HG03196 (cell line): ENCODE measurements around the gene AFF1.
A peak's percentile ranks its signal among the peaks of the same experiment; 100 is the strongest.

ENCODE experiments used
- ATAC-seq: cut with Tn5 transposase; IDR thresholded peaks from one replicate; pipeline ENCODE4 v1.9.1; 2021; ENCODE audit not compliant: unreplicated experiment

The AFF1 gene

DNA sequence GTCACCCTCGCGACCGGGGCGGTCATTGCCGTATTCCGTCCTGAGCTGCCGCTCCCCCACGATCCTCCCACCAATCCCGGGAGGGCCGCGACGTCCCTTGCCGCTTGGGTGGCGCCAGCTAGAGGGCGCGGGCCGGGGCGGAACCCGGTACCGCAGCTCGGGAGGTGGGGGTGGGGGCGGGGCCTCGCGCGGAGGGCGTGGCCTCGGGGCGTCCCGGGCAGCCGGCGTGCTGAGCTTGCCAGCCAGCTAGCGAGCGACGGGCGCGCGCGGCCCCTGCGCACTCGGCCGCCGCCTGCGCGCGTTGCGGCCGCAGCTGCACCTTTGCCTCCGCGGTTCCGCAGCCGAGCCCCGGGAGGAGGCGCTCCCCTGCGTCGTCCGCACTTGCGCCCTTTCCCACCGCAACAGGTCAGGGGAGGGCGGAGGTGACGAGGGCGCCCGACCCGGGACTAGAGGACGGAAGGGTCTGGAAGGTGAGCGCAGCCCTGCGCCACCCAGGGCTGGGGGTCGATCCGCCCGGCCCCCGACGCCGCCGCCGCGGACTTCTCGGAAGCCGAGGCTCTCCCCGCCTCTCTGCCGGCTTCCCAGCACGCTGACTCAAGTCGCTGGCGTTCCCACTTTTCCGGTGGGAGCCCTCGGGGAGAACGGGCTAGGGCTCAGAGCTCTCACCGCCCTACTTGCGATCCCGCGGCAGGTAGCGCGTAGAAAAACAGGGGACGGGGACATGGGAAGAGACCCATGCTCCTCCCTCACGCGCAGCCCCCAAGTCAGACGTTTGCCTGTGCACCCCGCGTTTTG is at the start of gene AFF1:
TSS of gene AFF1 (plus strand) at position 241 of the 795 bp plus-strand sequence. CDS start 13,523 bp downstream, outside the sequence.
- peak; percentile 53 for ATAC-seq

DNA sequence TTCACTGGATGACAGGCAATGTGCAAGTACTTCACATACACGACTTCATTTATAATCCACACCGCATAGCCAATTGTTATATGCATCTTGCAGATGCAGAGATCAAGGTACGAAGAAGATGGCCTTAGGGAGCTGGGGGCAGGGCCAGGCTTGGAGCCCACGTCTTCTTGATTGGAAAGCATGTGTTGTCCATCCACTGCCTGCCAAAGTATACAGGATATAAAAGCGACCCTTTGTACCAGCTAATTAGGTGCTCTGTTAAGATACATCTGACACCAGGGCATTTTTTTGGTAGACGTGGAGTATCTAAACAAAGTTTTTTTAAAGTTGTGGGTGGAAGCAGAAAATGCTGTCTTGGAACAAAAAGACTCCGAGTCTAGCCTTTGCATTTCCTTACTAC is 44.0 kb upstream of the AFF1 start:
- ATAC-seq = no peak

DNA sequence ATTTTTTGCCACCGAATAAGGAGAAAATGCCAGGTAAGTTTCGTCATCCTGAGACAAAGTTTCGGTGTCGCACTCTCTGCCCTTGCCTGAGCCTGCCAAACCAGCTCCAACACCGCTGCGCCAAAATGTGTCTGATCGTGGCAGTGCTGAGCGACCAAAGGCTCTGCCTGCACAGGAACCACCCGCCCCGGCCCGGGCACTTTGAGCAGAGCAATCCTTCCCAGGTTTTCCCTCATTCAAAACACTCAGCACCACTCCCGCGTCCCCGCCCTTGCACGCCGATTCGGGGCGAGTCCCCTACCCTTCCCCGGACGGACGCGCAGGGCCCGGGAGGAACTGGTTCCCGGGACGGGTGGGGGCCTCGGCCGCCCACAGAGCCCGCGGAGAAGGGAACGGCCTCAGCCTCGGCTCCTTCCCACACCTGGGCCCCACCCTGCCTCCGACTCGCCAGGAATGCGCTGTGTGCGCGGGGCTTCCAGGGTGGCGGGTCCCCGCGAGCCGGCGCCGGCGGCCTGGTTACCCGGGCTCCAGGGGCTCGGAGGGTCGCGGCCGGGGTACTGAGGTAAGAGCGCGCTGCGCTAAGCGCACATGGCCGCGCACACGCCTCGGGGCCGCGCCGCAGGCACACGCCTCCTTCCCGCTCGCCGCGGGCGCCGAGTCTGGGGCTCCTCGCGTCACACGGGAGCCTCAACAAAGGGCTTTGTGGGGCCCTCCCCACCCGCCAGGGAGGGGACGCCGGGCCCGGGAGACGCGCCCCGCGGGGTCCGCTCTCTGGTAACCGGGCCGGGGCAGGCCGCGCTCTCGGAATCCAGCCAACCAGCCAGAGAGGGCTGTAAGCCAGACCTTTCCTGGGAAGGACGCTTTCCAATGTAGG is 42.8 kb upstream of the AFF1 start, which contains the start of gene C4orf36:
TSS of gene C4orf36 (minus strand) at position 661 of the 874 bp plus-strand sequence. CDS start 902 bp downstream, outside the sequence.
- peak; percentile 60 for ATAC-seq

- ATAC-seq = no peak
Observed at GRCh38 chr4:86892636-86892960, 42.2 kb upstream of the AFF1 start.

GRCh38 chr4:86893136-86893535 is 41.7 kb upstream of the AFF1 start:
- no peak for ATAC-seq

DNA sequence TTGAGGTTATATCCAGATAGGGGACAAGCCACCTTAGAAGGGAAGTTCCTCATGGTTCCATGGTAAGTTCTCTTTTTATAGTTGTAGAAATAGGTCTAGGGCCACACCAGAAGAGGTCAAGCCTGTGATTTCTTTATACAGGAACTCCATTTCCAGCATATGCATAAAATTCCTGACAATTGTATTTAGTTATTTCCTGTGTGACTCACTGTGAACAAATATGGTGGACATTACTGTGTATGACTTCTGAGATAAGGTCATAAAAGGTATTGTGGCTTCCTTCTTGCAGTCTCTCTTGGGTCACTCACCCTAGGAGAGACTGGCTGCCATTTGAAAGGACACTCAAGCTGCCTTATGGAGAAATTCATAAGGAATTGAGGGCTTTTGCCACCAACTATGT is 40.4 kb upstream of the AFF1 start:
- no peak for ATAC-seq

DNA sequence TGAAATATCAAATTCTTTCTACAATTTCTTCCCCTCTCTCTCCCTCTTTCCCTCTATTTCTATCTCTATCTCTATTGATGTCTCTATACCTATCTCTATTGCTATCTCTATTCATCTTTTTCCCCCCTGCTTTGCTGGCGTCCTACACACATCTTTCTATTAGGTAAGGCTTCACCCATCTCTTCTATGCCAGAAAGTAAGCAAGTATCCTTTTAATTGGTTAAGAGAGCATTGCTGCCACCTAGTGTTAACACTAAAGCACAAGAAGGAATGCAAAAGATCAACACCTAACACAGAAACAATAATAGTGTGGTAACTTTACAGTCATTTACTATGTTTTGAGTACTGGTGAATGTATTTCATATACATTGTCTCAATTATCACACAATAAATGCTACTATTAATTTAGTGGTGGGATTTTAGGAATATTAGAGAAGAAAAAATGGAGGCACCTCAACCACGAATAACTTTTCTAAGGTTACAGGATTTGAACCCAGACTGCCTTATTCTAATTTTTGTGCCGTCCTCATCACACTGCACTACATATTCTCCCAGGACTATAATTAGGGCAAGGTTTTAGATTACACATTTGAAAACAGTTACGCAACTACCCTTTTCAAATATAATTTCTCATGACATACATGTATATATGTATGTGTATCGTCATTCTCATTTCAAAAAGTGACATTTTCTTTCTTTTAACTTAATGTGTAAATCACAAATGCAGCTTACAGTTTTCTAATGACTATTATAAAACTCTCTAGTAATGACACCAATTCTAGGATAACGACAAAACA is 38.9 kb upstream of the AFF1 start:
- ATAC-seq = no peak

GRCh38 chr4:86896596-86896995 is 38.2 kb upstream of the AFF1 start:
- no peak for ATAC-seq

DNA sequence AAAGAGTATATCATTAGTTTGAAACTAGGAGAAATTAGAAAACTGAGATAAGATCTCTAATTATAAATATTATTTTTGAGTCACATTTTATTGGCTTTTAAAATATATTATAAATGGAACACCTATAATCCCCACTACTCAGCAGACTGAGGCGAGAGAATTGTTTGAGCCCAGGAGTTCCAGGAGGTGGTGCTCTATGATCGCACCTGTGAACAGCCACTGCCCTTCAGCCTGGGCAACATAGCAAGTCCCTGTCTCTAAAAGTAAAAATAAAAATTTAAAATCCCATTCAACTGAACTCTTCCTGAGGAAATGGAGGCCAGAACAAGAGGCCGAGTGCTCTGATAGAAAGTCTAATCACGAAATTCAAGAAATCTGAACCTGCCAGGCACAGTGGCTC is 36.2 kb upstream of the AFF1 start:
- ATAC-seq = no peak

GRCh38 chr4:86901864-86902263 is 32.9 kb upstream of the AFF1 start:
- no peak for ATAC-seq

DNA sequence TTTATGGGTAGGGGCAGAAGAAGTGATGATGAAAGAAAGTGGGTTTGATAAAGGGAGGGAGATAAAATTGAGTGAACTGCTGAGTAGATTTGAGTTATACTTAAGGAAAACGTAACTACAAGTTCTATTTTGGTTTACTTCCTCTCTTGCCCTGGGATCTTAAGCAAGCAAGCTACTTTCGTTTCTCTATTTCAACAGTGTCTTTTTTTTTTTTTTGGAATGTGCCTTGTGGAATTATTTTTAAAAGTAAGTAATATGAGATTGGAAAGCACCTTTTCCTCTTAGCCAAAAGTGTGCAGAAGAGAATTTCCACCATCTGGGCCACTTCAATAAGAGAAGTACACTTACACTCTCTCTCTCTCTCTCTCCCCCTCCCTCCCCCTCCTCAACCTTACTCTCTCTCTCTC is 26.6 kb upstream of the AFF1 start:
- ATAC-seq = no peak

GRCh38 chr4:86909546-86910295 is 25.1 kb upstream of the AFF1 start:
- no peak for ATAC-seq

- no peak for ATAC-seq
Observed at GRCh38 chr4:86910369-86910768, 24.4 kb upstream of the AFF1 start.

DNA sequence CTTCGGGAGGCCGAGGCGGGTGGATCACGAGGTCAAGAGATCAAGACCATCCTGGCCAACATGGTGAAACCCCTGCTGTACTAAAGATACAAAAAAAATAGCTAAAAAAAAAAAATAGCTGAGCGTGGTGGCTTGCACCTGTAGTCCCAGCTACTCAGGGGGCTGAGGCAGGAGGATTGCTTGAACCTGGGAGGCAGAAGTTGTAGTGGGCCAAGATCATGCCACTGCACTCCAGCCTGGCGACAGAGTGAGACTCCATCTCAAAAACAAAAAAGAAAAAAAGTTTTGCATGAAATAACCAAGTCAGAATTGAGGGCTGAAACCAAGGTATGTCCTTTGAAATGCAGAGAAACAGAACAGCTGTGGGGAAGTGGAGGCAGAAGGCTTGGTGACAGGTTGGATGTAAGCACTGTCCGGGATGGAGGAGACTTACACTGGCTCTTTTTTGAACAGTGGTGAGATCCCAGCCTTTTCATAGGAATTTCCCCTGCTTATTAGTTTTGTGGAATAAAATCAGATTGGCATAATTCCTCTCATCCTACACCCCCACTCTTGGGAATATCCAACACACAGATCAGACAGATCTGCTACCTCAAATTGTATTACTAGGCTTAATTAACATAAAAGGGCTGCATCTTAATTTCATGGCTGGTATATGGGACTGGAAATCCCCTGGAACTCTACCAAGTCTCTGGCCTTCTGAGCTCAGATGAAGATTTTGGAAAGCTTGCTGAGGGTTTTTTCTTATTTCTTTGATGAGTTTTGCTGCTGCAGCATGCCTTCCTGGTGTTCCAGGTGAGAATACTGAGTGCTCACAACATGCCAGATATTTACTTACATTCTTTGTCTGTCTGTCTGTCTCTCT is 23.8 kb upstream of the AFF1 start:
- ATAC-seq = no peak

- no peak for ATAC-seq
Observed at GRCh38 chr4:86916392-86916791, 18.4 kb upstream of the AFF1 start.

DNA sequence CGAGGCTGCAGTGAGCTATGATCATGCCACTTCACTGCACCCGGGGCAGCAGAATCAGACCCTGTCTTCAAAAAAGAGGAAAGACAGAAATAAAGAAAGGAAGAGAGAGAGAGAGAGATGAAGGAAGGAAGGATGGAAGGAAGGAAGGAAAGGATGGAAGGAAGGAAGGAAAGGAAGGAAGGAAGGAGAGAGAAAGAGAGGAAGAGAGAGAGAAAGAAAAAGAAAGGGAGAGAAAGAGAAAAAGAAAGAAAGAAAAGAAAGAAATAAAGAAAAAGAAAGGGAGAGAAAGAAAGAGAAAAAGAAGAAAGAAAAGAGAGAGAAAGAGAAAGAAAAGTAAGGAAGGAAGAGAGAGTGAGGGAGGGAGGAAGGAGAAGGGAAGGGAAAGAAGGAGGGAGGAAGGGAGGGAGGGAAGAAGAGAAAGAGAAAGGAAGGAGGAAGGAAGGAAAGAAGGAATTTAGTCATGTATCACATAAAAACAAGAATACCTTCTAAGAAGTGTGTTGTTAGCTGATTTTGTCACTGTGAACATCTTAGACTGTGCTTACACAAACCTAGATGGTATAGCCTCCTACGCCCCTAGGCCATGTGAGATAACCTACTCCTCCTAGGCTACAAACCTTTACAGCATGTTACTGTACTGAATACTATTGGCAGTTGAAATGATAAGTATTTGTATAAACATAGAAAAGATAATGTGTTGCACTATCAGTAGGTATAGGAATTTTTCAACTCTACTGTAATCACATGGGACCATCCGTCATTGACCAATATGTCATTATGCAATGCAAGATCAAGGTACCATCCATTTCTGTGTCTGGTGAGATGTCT is 17.4 kb upstream of the AFF1 start:
- ATAC-seq = no peak

DNA sequence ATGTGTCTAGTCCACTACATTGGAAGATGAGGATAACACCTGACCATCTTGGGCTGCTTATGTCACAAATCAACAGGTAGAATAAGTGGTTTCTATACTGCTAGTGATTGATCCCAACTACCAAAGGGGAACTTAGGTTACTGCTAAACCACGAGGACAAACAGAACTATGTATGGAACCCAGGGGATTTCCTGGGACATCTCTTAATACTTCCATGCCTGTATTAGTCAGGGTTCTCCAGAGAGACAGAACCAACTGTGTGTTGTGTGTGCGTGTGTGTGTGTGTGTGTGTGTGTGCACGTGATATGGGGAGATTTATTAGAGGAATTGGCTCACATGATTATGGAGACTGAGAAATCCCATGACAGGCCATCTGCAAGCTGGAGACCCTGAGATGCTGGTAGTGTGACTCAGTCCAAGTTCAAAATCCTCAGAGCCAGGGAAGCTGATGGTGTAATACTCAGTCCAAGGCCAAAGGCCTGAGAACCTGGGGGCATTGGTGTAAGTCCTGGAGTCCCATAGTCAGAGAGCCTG is 16.2 kb upstream of the AFF1 start:
- ATAC-seq = no peak

DNA sequence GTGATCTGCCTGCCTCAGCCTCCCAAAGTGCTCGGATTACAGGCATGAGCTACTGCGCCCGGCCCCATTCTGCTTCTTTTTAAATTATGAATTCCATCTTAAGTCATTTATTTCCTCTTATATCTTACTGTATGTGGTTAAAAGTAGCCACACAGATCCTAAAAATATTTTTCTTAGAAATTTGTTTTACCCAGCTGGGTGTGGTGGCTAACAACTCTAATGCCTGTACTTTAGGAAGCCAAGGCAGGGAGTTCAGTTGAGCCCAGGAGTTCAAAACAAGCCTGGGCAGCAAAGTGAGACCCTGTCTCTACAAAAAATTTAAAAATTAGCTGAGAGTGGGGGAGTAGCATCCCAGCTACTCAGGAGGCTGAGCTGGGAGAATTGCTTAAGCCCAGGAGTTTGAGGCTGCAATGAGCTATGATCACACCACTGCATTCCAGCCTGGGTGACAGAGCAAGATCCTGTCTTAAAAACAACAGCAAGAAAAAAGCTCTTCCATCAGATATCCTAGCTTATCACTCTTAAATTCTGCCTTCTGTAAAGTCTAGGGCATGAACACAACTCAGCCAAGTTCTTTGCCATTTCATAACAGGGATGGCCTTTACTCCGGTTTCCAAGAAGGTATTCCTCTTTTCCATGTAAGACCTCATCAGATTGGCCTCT is 15.1 kb upstream of the AFF1 start:
- no peak for ATAC-seq
